Measurements from ENCODE around the gene SLC39A8.
"Not testable (repeated sequence)": the region's sequence is repeated elsewhere in the genome, so short reads cannot be mapped to it uniquely, and the experiment has no call there.

The SLC39A8 gene

GRCh38 chr4:102344954-102345794 is at the start of gene SLC39A8:
SLC39A8 (minus strand) TSS chr4:102345482; CDS start chr4:102344662, 820 bp downstream.
- DNase-seq: peak; percentile 91

GRCh38 chr4:102392033-102392744 is 46.9 kb upstream of the SLC39A8 start:
- DNase-seq: no peak

- DNase-seq: no peak
These were observed 45.2 kb upstream of the SLC39A8 start for GRCh38 chr4:102390438-102390837.

GRCh38 chr4:102388611-102389010 is 43.3 kb upstream of the SLC39A8 start:
- DNase-seq: no peak

GRCh38 chr4:102387552-102388150 is 42.4 kb upstream of the SLC39A8 start:
- DNase-seq: no peak

- DNase-seq: no peak
These were observed 41.7 kb upstream of the SLC39A8 start for GRCh38 chr4:102386966-102387365.

- DNase-seq: not testable (repeated sequence)
These were observed 35.0 kb upstream of the SLC39A8 start for GRCh38 chr4:102380253-102380652.

GRCh38 chr4:102362922-102363432 is 17.7 kb upstream of the SLC39A8 start:
- no peak for DNase-seq

GRCh38 chr4:102358128-102358527 is 12.8 kb upstream of the SLC39A8 start:
- DNase-seq: no peak

- DNase-seq: not testable (repeated sequence)
These were observed 12.4 kb upstream of the SLC39A8 start for GRCh38 chr4:102357637-102358036.

GRCh38 chr4:102356562-102357202 is 11.4 kb upstream of the SLC39A8 start:
- DNase-seq: no peak

- DNase-seq: no peak
These were observed 10.5 kb upstream of the SLC39A8 start for GRCh38 chr4:102355748-102356147.

- no peak for DNase-seq
These were observed 9.6 kb upstream of the SLC39A8 start for GRCh38 chr4:102354671-102355454.

GRCh38 chr4:102352781-102353180 is 7.5 kb upstream of the SLC39A8 start:
- no peak for DNase-seq

GRCh38 chr4:102350634-102351033 is 5.4 kb upstream of the SLC39A8 start:
- no peak for DNase-seq

GRCh38 chr4:102348701-102349100 is 3.4 kb upstream of the SLC39A8 start:
- no peak for DNase-seq

GRCh38 chr4:102345795-102346100 is 466 bp upstream of the SLC39A8 start:
- no peak for DNase-seq

GRCh38 chr4:102344520-102344953 is 745 bp downstream of the SLC39A8 start:
- DNase-seq: peak; percentile 73

- DNase-seq: peak; percentile 70
These were observed 1.2 kb downstream of the SLC39A8 start for GRCh38 chr4:102343964-102344519.

- no peak for DNase-seq
These were observed 2.7 kb downstream of the SLC39A8 start for GRCh38 chr4:102342404-102343074.

- no peak for DNase-seq
These were observed 4.1 kb downstream of the SLC39A8 start for GRCh38 chr4:102341201-102341600.
